Neural cell (in vitro differentiated cells): ENCODE measurements around the gene NCAM1.

ENCODE experiments used
- CTCF ChIP-seq: fragments of 450-650 bp; IDR thresholded peaks from 2 replicates; pipeline ENCODE4 v1.5.1; 2014; ENCODE audit warnings: antibody characterized with exemption, mild to moderate bottlenecking, moderate library complexity; ENCODE audit not compliant: poor library complexity, severe bottlenecking
- EP300 ChIP-seq: fragments of 450-650 bp; conservative IDR thresholded peaks from 2 replicates; pipeline ENCODE4 v1.6.1; 2014; ENCODE audit warnings: antibody characterized with exemption, mild to moderate bottlenecking, moderate library complexity; ENCODE audit not compliant: poor library complexity, severe bottlenecking
- EZH2 ChIP-seq: fragments of 200-600, 300-800 bp; shearing (Covaris generic), sonication (generic); IDR thresholded peaks from 2 replicates; pipeline ENCODE4 v1.6.1; 2014; ENCODE audit warnings: antibody characterized with exemption, low read length, borderline replicate concordance, mild to moderate bottlenecking; ENCODE audit not compliant: insufficient read depth, poor library complexity, severe bottlenecking
- REST ChIP-seq: IDR thresholded peaks from 2 replicates; pipeline ENCODE4 v1.6.1; 2012; ENCODE audit warnings: borderline replicate concordance
- SMC3 ChIP-seq: fragments of 450-650 bp; conservative IDR thresholded peaks from 2 replicates; pipeline ENCODE4 v1.6.1; 2014; ENCODE audit warnings: antibody characterized with exemption, mild to moderate bottlenecking, moderate library complexity; ENCODE audit not compliant: poor library complexity
- TAF1 ChIP-seq: IDR thresholded peaks from 2 replicates; pipeline ENCODE4 v1.6.1; 2012; ENCODE audit warnings: low read depth

- TF ChIP-seq REST, result no peak
- no peak for TF ChIP-seq CTCF
- TF ChIP-seq EP300, result no peak
- no peak for TF ChIP-seq EZH2
- no peak for TF ChIP-seq TAF1
- no peak for TF ChIP-seq SMC3
Measured at GRCh38 chr11:112946866-112947265, 14.4 kb upstream of the NCAM1 start.
